Measurements from ENCODE around the gene KATNAL1. TPM values are rescaled to one million over a fixed set of nuclear protein-coding genes. Genes with fewer than 3 reads are reported as not detected.

The KATNAL1 gene
- total RNA-seq, 1 experiment from 2014 or later = 14.2 TPM

GRCh38 chr13:30340331-30341250 lies 33.2 kb upstream of the KATNAL1 start:
- ATAC-seq (no peak), DNase-seq (ENCODE audit: low spot score) (no peak)
- no peaks in the 10 kb centered on the region for H3K9me3 Mint-ChIP-seq
- no peaks in the 10 kb centered on the region for H3K36me3 Mint-ChIP-seq
- H3K4me1 Mint-ChIP-seq = peaks cover 13% of the 10 kb centered on the region
- no peak for TF ChIP-seq ELF4 (CRISPR knock-in tag; IDR thresholded peaks at IDR 0.05; ENCODE audit: low read depth)
- TF ChIP-seq AFF4 (CRISPR knock-in tag; IDR thresholded peaks at IDR 0.05; ENCODE audit: borderline replicate concordance) = no peak
- no peak for TF ChIP-seq NR2C2 (CRISPR knock-in tag; IDR thresholded peaks at IDR 0.05)
- no peak for TF ChIP-seq ESRRA (CRISPR knock-in tag; IDR thresholded peaks at IDR 0.05; ENCODE audit: borderline replicate concordance)
- no peak for TF ChIP-seq TEAD4 (CRISPR knock-in tag; IDR thresholded peaks at IDR 0.05)
- TF ChIP-seq HMGA2 (CRISPR knock-in tag; IDR thresholded peaks at IDR 0.05) = no peak
- TF ChIP-seq TCF7 (CRISPR knock-in tag; IDR thresholded peaks at IDR 0.05; ENCODE audit: low read depth) = no peak
- no peak for TF ChIP-seq SMAD3 (CRISPR knock-in tag; IDR thresholded peaks at IDR 0.05; ENCODE audit: borderline replicate concordance)
- no peak for TF ChIP-seq ZNF425 (CRISPR knock-in tag; conservative IDR thresholded peaks at IDR 0.05)
- no peak for TF ChIP-seq E2F1 (CRISPR knock-in tag; IDR thresholded peaks at IDR 0.05)
- TF ChIP-seq ZNF219 (CRISPR knock-in tag; IDR thresholded peaks at IDR 0.05; ENCODE audit: borderline replicate concordance) = no peak
- TF ChIP-seq OVOL2 (CRISPR knock-in tag; IDR thresholded peaks at IDR 0.05; ENCODE audit: borderline replicate concordance) = no peak
- TF ChIP-seq SP1 (CRISPR knock-in tag; conservative IDR thresholded peaks at IDR 0.05) = no peak
- no peak overlapping the region for H3K4me3 Mint-ChIP-seq
- ChIA-PET CTCF (interaction anchor here (0.6 to 1.4 kb wide), 3 partner anchors 67 to 208 kb away, joined by 3 read pairs; no protein-coding TSS in a partner anchor), POLR2A (interaction anchor here (0.7 kb wide), 1 partner anchor 13 kb away, joined by 3 read pairs; no protein-coding TSS in a partner anchor)
- no peaks in the 10 kb centered on the region for H3K27me3 Mint-ChIP-seq (ENCODE audit: low read depth)
- no peak overlapping the region for H3K27ac Mint-ChIP-seq

- H3K27me3 Mint-ChIP-seq (ENCODE audit: low read depth) = no peaks in the 10 kb centered on the region
- H3K27ac Mint-ChIP-seq = no peak overlapping the region
- no peak overlapping the region for H3K4me3 Mint-ChIP-seq
- ChIA-PET CTCF (interaction anchor here (1.2 kb wide), 1 partner anchor 207 kb away, joined by 3 read pairs; no protein-coding TSS in a partner anchor), POLR2A (interaction anchor here (0.7 kb wide), 1 partner anchor 14 kb away, joined by 3 read pairs; no protein-coding TSS in a partner anchor)
- peaks cover 13% of the 10 kb centered on the region for H3K4me1 Mint-ChIP-seq
- no peaks in the 10 kb centered on the region for H3K36me3 Mint-ChIP-seq
- no peak for DNase-seq (ENCODE audit: low spot score)
- no peak for ATAC-seq
- H3K9me3 Mint-ChIP-seq = no peaks in the 10 kb centered on the region
- TF ChIP-seq ZNF263 (CRISPR knock-in tag; IDR thresholded peaks at IDR 0.05; ENCODE audit: low read depth) = no peak
- no peak for TF ChIP-seq PREB (CRISPR knock-in tag; IDR thresholded peaks at IDR 0.05; ENCODE audit: borderline replicate concordance)
- TF ChIP-seq ZNF416 (CRISPR knock-in tag; IDR thresholded peaks at IDR 0.05) = no peak
Observed at GRCh38 chr13:30339738-30340330, 32.5 kb upstream of the KATNAL1 start.

Measured in WTC11 (cell line).